Urinary bladder (tissue), 4 donors: ENCODE results near the gene UNKL. TPM values are rescaled to one million over a fixed set of nuclear protein-coding genes. Genes with fewer than 3 reads are reported as not detected.

Source experiments
- DNase-seq: peaks from one replicate; pipeline ENCODE4 v3.0.0-alpha.2; 2015; ENCODE audit errors: extremely low spot score
- H3K27ac ChIP-seq: one replicate; pipeline ENCODE4 v1.5.1; 2013; ENCODE audit warnings: low read depth, mild to moderate bottlenecking, moderate library complexity
- H3K36me3 ChIP-seq: one replicate; pipeline ENCODE4 v1.6.1; 2013; ENCODE audit warnings: mild to moderate bottlenecking, moderate library complexity; ENCODE audit not compliant: insufficient read depth
- H3K4me1 ChIP-seq: one replicate; pipeline ENCODE4 v1.6.1; 2013; ENCODE audit warnings: mild to moderate bottlenecking, moderate library complexity; ENCODE audit not compliant: insufficient read depth
- H3K4me3 ChIP-seq: one replicate; pipeline ENCODE4 v1.5.1; 2013; ENCODE audit warnings: low read depth, low read length
- WGBS: extraction: QIAGEN DNeasy Blood & Tissue Kit; methylation state at CpG from one replicate; pipeline ENCODE4 v1.1.7; 2013; 5-methylcytosine and 5-hydroxymethylcytosine counted together
- polyA plus RNA-seq: library from polyadenylated mRNA; stranded (reverse); fragments of 200-250 nt; gene quantifications from one replicate; pipeline ENCODE4 v1.2.3, GENCODE V29; 2013
- total RNA-seq: library from RNA; depleted of rRNA; stranded (reverse); fragments of >200 nt; gene quantifications from one replicate; pipeline ENCODE4 v1.2.3, GENCODE V29; 2014
- donor health status: healthy with polysubstance abuse.
- donor health status: healthy.

The UNKL gene
- total and polyA plus RNA-seq, 2 donors = 11.2 to 18.7 TPM

DNA sequence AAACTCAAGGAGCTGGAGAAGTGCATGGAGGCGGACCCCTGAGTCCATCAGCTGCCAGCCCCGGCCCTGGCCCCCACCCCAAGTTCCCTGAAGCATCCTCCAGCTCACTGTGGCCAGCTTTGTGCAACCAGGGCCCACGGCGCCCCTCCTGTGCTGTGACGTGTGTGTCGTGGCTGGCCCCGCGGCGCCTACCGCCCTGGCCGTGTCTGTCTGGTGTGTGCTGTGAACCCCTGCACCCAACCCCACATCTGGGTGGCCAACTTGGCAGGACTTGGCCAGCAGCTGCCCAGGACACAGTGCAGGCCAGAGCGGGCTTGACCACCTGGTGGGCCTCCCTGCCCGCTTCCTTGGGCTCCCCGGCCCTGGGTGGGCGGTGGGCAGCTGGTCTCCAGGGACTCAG, 66.1 kb downstream of the UNKL start:
- no peak for DNase-seq
- Histone ChIP-seq H3K4me1 (peaks cover 1% of the 10 kb centered on the region), H3K36me3 (no peaks in the 10 kb centered on the region), H3K27ac (no peak overlapping the region), H3K4me3 (no peak overlapping the region)
- 93% methylated on average over 15 of the region's 15 CpGs for WGBS

DNA sequence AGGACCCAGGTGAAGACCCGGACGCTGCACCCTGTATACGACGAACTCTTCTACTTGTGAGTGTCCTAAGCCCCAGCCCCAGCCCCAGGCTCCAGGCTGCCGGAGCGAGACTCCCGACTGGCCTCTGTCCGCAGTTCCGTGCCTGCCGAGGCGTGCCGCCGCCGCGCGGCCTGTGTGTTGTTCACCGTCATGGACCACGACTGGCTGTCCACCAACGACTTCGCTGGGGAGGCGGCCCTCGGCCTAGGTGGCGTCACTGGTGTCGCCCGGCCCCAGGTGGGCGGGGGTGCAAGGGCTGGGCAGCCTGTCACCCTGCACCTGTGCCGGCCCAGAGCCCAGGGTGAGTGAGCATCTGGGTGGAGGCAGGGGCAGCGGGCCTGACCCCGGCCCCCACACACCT, 66.5 kb downstream of the UNKL start:
- 90% methylated on average over 29 of the region's 29 CpGs for WGBS
- no peaks in the 10 kb centered on the region for H3K36me3 ChIP-seq
- no peak for DNase-seq
- no peak overlapping the region for H3K4me3 ChIP-seq
- H3K4me1 ChIP-seq = no peaks in the 10 kb centered on the region
- H3K27ac ChIP-seq = no peak overlapping the region

DNA sequence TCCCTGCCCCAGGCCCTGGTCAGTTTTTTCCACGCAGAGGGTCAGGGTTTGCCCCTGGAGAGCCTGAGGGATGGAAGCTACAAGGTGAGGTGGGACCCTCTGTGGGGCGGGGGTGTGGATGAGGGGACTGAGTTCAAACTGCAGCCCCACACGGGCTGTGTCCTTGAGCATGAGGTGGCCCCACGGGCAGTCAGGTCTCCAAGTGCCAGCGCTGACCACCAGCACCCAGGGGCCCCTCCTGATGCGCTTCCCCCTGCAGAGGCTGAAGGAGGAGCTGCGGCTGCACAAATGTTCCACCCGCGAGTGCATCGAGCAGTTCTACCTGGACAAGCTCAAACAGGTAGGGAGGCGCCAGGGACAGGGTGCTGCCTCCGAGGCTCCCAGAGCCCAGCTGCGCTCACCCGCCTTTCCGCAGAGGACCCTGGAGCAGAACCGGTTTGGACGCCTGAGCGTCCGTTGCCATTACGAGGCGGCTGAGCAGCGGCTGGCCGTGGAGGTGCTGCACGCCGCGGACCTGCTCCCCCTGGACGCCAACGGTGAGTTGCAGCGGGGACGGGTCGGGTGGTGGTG, 67.1 kb downstream of the UNKL start:
- H3K27ac ChIP-seq = no peak overlapping the region
- H3K4me1 ChIP-seq = no peaks in the 10 kb centered on the region
- H3K4me3 ChIP-seq = no peak overlapping the region
- 84% methylated on average over 31 of the region's 31 CpGs for WGBS
- DNase-seq = no peak
- H3K36me3 ChIP-seq = no peaks in the 10 kb centered on the region

DNA sequence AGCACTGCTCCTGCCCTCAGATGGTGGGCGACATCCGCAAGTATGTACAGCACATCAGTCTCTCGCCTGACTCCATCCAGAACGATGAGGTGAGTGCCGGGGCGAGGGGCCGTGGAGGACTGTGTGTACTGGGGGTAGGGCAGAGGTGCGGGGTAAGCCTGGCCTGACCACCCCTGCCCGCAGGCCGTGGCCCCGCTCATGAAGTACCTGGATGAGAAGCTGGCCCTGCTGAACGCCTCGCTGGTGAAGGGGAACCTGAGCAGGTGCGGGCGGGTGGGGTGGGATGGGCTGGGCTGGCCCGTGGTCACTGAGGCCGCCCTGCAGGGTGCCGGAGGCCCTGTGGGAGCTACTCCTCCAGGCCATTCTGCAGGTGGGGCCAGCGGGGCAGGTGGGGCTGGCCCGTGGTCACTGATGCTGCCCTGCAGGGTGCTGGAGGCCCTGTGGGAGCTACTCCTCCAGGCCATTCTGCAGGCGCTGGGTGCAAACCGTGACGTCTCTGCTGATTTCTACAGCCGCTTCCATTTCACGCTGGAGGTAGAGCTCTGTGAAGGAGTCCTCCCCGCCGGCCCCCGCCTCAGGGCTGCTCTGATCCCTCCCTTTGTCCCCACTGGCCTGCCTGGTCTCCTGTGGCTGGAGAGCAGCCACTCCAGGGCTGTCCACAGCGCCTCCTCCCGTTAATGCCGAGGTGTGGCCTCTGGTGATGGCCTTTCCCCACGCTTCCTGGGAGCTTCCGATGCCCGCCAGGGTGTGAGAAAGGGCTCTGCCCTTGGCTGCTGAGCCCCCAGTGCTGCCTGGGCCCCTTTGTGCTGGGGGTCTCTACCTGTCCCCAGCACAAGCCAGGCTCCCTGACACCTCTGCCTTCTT, 67.8 kb downstream of the UNKL start:
- WGBS = 73% methylated on average over 34 of the region's 34 CpGs
- Histone ChIP-seq H3K36me3 (no peaks in the 10 kb centered on the region), H3K27ac (no peak overlapping the region), H3K4me1 (no peaks in the 10 kb centered on the region), H3K4me3 (no peak overlapping the region)
- no peak for DNase-seq

DNA sequence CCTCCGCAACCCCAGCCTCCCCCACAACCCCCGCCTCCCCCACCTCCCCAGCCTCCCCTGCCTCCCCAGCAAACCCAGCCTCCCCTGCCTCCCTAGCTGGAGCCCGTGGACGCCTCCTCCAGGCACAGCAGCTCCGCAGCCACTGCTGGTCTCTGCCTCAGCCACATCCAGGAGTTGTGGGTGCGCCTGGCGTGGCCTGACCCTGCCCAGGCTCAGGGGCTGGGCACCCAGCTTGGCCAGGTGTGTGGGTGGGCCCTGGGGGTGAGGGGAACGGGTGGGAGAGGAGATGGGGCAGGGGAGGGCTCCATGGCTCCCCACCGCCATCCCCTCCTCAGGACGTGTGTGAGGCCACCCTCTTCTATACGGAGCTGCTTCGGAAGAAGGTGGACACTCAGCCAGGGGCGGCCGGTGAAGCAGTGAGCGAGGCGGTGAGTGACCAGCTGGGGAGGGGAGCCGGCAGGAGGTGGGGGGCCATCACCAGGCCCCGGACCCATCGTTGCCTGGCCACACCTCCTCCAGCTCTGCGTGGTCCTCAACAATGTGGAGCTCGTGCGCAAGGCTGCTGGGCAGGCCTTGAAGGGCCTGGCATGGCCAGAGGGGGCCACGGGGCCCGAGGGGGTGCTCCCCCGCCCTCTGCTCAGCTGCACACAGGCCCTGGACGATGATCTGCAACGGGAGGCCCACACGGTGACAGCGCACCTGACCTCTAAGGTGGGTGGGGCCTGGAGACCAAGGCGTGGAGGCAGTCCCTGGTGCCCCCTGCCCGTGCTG, 68.7 kb downstream of the UNKL start:
- WGBS = 73% methylated on average over 31 of the region's 31 CpGs
- Histone ChIP-seq H3K4me1 (no peaks in the 10 kb centered on the region), H3K4me3 (no peak overlapping the region), H3K27ac (no peak overlapping the region), H3K36me3 (no peaks in the 10 kb centered on the region)
- DNase-seq = no peak

DNA sequence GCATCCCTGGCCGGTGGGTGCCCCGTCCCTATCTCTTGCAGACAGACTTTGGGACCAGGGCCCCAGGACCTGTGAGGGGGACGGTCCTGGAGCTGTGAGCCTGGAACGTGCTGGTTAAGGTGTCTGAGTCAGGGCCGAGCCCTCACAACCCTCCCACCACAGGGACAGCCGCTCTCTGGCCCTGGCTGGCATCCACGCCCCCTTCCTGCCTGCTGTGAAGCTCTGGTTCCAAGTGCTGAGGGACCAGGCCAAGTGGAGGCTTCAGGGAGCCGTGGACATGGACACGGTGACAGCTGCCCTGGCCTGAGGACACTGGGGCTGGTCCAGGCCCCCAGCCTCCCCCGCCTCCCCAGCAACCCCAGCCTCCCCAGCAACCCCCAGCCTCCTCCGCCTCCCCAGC, 69.4 kb downstream of the UNKL start:
- Histone ChIP-seq H3K4me3 (no peak overlapping the region), H3K27ac (no peak overlapping the region), H3K36me3 (no peaks in the 10 kb centered on the region), H3K4me1 (no peaks in the 10 kb centered on the region)
- DNase-seq = no peak
- 73% methylated on average over 11 of the region's 11 CpGs for WGBS

DNA sequence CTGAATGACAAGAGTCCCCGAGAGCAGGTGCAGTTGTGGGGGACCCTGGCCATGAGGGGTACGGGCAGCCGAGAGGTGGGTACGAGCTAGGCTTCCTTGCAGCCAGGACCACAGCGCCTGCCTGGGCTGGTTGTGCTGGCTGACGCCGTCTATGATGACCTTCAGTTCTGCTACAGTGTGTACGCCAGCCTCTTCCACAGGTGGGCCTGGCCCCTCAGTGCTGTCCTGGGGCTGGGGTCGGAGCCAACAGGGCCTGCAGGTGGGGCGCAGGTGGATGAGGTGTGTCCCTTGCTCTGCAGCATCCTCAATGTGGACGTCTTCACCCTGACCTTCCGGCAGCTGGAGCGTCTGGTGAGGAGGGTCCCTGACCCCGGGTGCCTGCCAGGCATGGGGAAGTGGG, 70.0 kb downstream of the UNKL start:
- H3K27ac ChIP-seq = no peak overlapping the region
- 89% methylated on average over 14 of the region's 14 CpGs for WGBS
- no peak overlapping the region for H3K4me3 ChIP-seq
- H3K36me3 ChIP-seq = no peaks in the 10 kb centered on the region
- DNase-seq = no peak
- no peaks in the 10 kb centered on the region for H3K4me1 ChIP-seq

DNA sequence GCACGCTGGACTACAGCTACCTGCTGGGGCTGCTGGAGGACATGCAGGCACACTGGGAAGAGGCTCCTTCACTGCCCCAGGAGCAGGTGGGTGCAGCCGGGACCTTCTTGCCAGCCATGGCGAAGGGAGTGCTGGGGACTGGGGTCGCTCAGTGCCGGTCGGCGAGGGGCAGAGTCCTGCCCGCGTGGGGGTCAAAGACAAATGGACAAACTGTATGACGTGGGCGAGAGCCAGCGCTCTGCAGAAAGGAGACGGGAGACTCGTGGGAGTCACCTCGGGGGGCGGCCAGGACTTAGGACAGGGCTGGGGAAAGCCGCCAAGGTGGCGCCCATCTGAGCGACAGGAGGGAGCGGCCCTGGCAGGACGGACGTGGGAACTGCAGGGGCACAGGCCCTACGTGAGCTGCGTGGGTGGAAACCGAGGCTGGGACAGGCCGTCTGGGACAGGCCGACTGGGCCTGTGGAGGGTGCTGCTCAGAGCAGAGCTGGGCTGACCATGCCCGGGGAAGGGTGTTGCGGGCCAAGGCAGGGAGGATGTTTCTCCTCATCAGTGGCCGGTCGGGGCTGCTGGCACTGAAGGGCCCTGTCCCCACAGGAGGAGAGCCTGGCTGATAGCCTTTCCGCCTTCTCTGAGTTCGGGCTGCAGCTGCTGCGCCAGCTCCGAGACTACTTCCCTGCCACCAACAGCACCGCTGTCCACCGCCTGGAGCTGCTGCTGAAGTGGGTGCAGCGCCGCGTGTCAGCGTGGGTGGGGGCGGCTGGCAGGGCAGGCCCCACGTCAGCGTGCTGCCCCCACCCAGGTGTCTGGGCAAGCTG, 70.9 kb downstream of the UNKL start:
- 61% methylated on average over 44 of the region's 44 CpGs for WGBS
- Histone ChIP-seq H3K27ac (no peak overlapping the region), H3K4me1 (no peaks in the 10 kb centered on the region), H3K36me3 (no peaks in the 10 kb centered on the region), H3K4me3 (no peak overlapping the region)
- no peak for DNase-seq

DNA sequence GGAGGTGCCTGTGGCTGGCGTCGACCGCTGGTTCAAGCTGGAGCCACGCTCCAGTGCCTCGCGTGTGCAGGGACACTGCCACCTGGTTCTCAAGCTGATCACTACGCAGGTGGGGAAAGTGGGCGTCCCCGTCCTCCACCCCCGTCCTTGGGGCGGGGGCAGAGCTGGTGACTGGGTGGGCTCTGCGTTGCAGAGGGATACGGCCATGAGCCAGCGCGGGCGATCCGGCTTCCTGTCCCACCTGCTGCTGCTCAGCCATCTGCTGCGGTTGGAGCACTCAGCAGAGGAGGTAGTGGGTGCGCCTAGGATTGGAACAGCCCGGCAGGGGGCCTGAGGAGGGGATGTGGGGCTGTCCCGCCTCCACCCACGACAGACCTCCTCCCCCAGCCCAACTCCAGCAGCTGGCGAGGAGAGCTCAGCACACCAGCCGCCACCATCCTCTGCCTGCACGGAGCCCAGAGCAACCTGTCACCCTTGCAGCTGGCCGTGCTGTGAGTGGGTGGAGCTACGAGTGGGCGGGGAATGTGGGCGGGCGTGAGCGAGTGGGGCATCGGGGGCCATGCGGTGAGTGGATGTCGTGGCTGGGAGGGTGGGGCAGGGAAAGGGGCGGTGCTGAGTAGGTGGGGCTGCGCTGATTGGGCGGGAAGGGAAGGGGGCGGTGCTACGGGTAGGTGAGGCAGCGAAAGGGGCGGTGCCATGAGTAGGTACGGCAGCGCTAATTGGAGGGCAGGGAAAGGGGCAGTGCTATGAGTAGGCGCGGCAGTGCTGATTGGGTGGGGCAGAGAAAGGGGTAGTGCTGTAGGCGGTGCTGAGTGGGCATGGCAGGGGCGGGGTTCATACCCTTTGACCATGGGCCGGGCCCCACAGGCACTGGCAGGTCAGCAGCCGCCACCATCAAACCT, 71.7 kb downstream of the UNKL start:
- Histone ChIP-seq H3K4me3 (no peak overlapping the region), H3K27ac (no peak overlapping the region), H3K4me1 (no peaks in the 10 kb centered on the region), H3K36me3 (no peaks in the 10 kb centered on the region)
- 10% methylated on average over 49 of the region's 49 CpGs for WGBS
- DNase-seq = peak; percentile 78

DNA sequence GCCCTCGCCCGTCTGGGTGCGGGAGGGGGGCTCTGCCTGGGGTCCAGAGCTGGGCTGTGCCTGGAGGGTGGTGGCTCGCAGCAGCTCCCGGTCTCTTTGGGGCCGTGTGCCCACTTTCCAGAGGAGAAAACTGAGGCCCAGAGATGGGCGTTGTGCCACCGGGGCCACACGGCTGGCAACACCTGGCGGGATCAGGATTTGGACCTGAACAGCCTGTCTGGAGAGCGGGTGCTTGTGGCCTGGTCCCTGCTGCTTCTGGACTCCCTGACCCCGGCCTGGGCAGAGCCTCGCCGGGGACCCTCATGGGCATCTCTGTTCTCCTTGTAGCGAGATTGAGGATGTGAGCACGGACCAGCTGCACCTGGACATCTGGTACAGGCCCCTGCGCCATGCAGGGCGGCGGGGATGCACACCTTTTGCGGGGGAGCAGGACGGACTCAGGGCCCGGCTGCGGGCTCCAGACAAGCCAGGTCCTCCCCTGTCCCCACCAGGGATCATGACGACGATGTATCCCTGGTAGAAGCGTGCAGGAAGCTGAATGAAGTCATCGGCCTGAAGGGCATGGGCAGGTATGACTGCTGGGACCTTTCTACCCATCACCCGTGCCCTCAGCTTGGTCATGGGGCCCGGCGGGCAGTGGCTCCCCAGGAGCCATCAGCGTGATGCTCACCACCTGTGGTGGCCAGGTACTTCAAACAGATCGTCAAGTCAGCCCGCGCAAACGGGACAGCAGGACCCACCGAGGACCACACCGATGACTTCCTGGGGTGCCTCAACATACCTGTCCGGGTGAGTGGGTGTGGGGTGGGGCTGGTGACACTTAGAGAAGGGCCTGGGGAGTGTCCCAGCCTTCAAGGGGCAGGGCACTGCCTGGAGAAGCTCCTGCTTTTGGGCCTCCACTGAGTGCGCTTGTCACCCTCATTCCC, 72.7 kb downstream of the UNKL start:
- no peaks in the 10 kb centered on the region for H3K36me3 ChIP-seq
- no peak overlapping the region for H3K27ac ChIP-seq
- no peak overlapping the region for H3K4me3 ChIP-seq
- no peak for DNase-seq
- no peaks in the 10 kb centered on the region for H3K4me1 ChIP-seq
- WGBS = 88% methylated on average over 39 of the region's 39 CpGs

DNA sequence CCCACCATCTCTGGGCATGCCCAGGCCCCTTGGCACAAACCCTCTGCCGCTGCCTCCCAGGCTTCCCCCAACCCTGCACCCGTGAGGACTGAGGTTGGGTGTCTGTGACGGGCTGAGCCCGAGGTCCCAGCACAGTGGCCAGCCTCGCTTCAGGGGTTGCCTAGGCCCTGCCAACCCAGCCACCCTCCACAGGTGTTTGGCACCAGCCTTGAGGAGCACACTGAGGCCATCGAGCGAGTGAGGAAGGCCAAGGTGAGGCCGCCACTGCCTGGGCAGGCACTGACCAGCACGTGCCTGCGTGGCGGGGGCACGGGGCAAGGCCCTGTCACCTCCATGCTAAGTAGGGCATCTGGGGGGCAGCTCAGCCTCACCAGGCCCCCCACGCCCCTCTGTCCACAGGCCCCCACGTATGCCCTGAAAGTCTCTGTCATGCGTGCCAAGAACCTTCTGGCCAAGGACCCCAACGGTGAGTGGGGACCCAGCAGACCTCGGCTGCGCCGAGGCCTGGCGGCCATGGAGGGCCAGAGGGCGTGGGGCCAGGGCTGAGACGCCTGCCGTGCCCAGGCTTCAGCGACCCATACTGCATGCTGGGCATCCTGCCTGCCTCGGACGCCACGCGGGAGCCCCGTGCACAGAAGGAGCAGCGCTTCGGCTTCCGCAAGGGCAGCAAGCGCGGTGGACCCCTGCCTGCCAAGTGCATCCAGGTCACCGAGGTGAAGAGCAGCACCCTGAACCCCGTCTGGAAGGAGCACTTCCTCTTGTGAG, 73.6 kb downstream of the UNKL start:
- no peaks in the 10 kb centered on the region for H3K36me3 ChIP-seq
- 87% methylated on average over 36 of the region's 36 CpGs for WGBS

More for the DNA sequence above, 73.6 kb downstream of the UNKL start:
- no peak overlapping the region for H3K4me3 ChIP-seq
- no peak overlapping the region for H3K27ac ChIP-seq
- no peaks in the 10 kb centered on the region for H3K4me1 ChIP-seq
- no peak for DNase-seq
